DND-41 (cell line): ENCODE measurements around the gene MTG2.

Experiments
- EZH2 ChIP-seq: IDR thresholded peaks from 3 replicates; pipeline ENCODE4 v1.6.1; 2012; ENCODE audit warnings: borderline replicate concordance, low read depth, mild to moderate bottlenecking, moderate library complexity, low read length, inconsistent platforms; ENCODE audit not compliant: severe bottlenecking
- TF ChIP-seq, protein P1 (sequence below): IDR thresholded peaks from 2 replicates; pipeline ENCODE4 v1.5.1; 2012; ENCODE audit warnings: borderline replicate concordance, low read length, moderate library complexity, mild to moderate bottlenecking; ENCODE audit not compliant: poor library complexity, severe bottlenecking; ENCODE audit errors: extremely low read depth

- TF ChIP-seq EZH2: no peak
- TF ChIP-seq, protein P1, sequence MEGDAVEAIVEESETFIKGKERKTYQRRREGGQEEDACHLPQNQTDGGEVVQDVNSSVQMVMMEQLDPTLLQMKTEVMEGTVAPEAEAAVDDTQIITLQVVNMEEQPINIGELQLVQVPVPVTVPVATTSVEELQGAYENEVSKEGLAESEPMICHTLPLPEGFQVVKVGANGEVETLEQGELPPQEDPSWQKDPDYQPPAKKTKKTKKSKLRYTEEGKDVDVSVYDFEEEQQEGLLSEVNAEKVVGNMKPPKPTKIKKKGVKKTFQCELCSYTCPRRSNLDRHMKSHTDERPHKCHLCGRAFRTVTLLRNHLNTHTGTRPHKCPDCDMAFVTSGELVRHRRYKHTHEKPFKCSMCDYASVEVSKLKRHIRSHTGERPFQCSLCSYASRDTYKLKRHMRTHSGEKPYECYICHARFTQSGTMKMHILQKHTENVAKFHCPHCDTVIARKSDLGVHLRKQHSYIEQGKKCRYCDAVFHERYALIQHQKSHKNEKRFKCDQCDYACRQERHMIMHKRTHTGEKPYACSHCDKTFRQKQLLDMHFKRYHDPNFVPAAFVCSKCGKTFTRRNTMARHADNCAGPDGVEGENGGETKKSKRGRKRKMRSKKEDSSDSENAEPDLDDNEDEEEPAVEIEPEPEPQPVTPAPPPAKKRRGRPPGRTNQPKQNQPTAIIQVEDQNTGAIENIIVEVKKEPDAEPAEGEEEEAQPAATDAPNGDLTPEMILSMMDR: no peak
These were observed 21.5 kb upstream of the MTG2 start for GRCh38 chr20:62161347-62161746.
